Osteoblast (primary cell): ENCODE measurements around the gene FAM124A. TPM values are rescaled to one million over a fixed set of nuclear protein-coding genes. Genes with fewer than 3 reads are reported as not detected.
"Not testable (repeated sequence)": the region's sequence is repeated elsewhere in the genome, so short reads cannot be mapped to it uniquely, and the experiment has no call there.

Experiments used
- DNase-seq: peaks from one replicate; pipeline ENCODE4 v3.0.0; 2011; ENCODE audit warnings: low spot score, mixed read lengths; ENCODE audit not compliant: insufficient read length; ENCODE audit errors: missing footprints
- H2AFZ ChIP-seq: 2 replicates; pipeline ENCODE4 v1.6.0; 2011; ENCODE audit warnings: mild to moderate bottlenecking, low read length
- H3K27ac ChIP-seq: 2 replicates; pipeline ENCODE4 v1.5.1; 2011; ENCODE audit warnings: mild to moderate bottlenecking, low read depth, low read length, moderate library complexity
- H3K27me3 ChIP-seq: 2 replicates; pipeline ENCODE4 v1.6.0; 2012; ENCODE audit warnings: mild to moderate bottlenecking, control low read depth, inconsistent platforms, low read length, moderate library complexity; ENCODE audit not compliant: insufficient read depth
- H3K36me3 ChIP-seq: 2 replicates; pipeline ENCODE4 v1.5.1; 2011; ENCODE audit warnings: mild to moderate bottlenecking, low read length, control low read depth, moderate library complexity; ENCODE audit not compliant: insufficient read depth
- H3K4me1 ChIP-seq: 2 replicates; pipeline ENCODE4 v1.5.1; 2011; ENCODE audit warnings: mild to moderate bottlenecking, low read length, control low read depth, moderate library complexity; ENCODE audit not compliant: insufficient read depth
- H3K4me2 ChIP-seq: 2 replicates; pipeline ENCODE4 v1.6.0; 2011; ENCODE audit warnings: mild to moderate bottlenecking, low read length; ENCODE audit not compliant: insufficient read depth
- H3K4me3 ChIP-seq: fragments of 200-600 bp; sonication (generic); 3 replicates; pipeline ENCODE4 v1.5.1; 2012; ENCODE audit warnings: mild to moderate bottlenecking, low read length, inconsistent platforms; ENCODE audit not compliant: insufficient read depth
- H3K79me2 ChIP-seq: 2 replicates; pipeline ENCODE4 v1.6.0; 2012; ENCODE audit warnings: mild to moderate bottlenecking, low read length, control low read depth, inconsistent platforms; ENCODE audit not compliant: insufficient read depth
- H3K9me3 ChIP-seq: 2 replicates; pipeline ENCODE4 v1.5.1; 2011; ENCODE audit warnings: low read depth, low read length, control low read depth
- H4K20me1 ChIP-seq: 2 replicates; pipeline ENCODE4 v1.6.0; 2012; ENCODE audit warnings: mild to moderate bottlenecking, low read length, control low read depth; ENCODE audit not compliant: insufficient read depth
- total RNA-seq: library from RNA; depleted of rRNA; stranded (reverse); fragments of >200 nt; gene quantifications from 2 replicates; pipeline ENCODE4 v1.2.3, GENCODE V29; 2012
- TF ChIP-seq, protein P1 (sequence below): IDR thresholded peaks from 2 replicates; pipeline ENCODE4 v1.5.1; 2011; ENCODE audit warnings: mild to moderate bottlenecking, low read depth, low read length, moderate library complexity; ENCODE audit errors: extremely low read depth

Gene FAM124A
- total RNA-seq, 1 donor = 1.1 TPM

DNA sequence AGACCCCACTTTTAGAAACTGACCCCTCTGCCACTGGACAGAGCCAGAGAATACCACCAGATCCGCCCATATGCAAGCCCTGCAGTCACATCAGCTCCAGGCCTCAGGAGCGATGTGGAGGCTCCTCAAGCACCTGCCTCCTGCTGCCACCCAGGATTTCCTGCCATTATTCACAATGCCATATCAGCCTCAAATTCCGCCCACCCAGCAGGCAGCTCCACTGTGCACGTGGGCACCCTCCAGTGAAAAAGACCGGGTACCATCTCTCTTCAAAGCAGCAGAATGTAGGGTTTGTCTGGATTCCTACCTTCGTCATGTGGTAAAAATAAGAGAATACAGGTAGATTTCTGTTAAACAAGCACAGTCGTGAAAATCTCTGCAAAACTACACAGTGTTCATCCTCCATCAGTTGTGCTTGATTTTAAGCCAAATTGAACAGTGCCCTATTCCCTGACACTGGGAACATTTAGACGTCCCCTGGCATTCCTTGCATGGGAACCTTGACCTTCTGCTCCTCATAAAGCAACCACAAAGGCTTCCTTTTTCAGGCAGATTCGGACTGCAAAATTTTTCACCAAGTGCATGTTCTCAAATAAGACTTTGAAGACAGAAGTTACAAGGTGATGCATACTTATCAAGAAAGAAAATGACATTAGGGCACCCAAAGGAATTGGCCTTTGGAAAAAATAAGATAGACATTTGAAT lies 56.4 kb downstream of the FAM124A start:
- Histone ChIP-seq H3K79me2 (no peaks in the 10 kb centered on the region), H3K27ac (no peak overlapping the region), H3K9me3 (no peaks in the 10 kb centered on the region), H3K4me1 (no peaks in the 10 kb centered on the region), H3K4me2 (no peak overlapping the region), H3K27me3 (peaks cover 21% of the 10 kb centered on the region), H3K36me3 (no peaks in the 10 kb centered on the region), H3K4me3 (no peak overlapping the region), H2AFZ (no peak overlapping the region), H4K20me1 (no peaks in the 10 kb centered on the region)
- no peak for DNase-seq
- TF ChIP-seq, protein P1, sequence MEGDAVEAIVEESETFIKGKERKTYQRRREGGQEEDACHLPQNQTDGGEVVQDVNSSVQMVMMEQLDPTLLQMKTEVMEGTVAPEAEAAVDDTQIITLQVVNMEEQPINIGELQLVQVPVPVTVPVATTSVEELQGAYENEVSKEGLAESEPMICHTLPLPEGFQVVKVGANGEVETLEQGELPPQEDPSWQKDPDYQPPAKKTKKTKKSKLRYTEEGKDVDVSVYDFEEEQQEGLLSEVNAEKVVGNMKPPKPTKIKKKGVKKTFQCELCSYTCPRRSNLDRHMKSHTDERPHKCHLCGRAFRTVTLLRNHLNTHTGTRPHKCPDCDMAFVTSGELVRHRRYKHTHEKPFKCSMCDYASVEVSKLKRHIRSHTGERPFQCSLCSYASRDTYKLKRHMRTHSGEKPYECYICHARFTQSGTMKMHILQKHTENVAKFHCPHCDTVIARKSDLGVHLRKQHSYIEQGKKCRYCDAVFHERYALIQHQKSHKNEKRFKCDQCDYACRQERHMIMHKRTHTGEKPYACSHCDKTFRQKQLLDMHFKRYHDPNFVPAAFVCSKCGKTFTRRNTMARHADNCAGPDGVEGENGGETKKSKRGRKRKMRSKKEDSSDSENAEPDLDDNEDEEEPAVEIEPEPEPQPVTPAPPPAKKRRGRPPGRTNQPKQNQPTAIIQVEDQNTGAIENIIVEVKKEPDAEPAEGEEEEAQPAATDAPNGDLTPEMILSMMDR = no peak

DNA sequence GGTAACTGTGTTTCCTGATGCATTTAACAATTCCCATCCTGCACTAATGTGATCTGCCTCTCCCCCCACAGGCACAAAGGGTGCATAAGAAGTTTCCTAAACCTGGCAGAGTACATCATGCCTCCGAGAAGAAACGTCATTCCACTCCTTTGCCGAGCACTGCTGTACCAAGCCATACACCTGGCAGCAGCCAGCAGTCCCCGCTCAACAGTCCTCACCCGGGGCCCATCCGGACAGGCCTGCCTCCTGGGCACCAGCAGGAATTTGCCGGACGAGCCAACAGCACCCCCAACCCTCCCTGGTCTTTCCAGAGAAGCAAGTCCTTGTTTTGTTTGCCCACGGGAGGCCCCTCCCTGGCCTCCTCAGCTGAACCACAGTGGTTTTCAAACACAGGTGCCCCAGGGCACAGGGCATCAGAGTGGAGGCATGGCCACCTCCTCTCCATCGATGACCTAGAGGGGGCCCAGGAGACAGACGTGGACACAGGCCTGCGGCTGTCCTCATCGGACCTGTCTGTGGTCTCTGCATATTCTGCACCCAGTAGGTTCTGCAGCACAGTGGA lies 58.3 kb downstream of the FAM124A start:
- Histone ChIP-seq H3K4me1 (no peaks in the 10 kb centered on the region), H3K4me2 (no peak overlapping the region), H3K36me3 (no peaks in the 10 kb centered on the region), H3K4me3 (no peak overlapping the region), H4K20me1 (no peaks in the 10 kb centered on the region), H3K27me3 (peaks cover 21% of the 10 kb centered on the region), H3K9me3 (no peaks in the 10 kb centered on the region), H3K27ac (no peak overlapping the region), H3K79me2 (no peaks in the 10 kb centered on the region), H2AFZ (no peak overlapping the region)
- TF ChIP-seq, protein P1 = no peak
- DNase-seq = no peak

DNA sequence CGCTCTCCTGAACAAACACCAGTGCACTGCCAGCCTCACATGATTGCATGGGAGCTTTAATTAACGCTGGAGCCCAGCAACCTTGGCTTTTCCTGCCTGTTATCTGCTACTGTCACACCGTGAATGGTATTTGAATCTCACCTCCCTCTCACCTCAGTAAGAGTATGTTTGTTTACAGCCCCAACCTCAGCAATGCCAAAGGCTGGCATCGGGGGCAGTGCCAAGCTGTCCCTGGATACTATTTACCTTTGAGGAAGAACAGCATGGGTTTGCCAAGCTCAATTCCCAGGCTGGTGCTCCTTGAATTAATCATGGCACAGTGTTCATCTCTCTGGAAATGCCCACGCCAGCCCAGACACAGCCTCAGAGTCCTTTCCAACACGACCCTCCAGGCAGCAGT lies 60.1 kb downstream of the FAM124A start:
- H2AFZ ChIP-seq = no peak overlapping the region
- H3K36me3 ChIP-seq = no peaks in the 10 kb centered on the region
- TF ChIP-seq, protein P1 = no peak
- DNase-seq = no peak
- H3K9me3 ChIP-seq = no peaks in the 10 kb centered on the region
- peaks cover 21% of the 10 kb centered on the region for H3K27me3 ChIP-seq
- H4K20me1 ChIP-seq = no peaks in the 10 kb centered on the region
- no peaks in the 10 kb centered on the region for H3K4me1 ChIP-seq
- no peak overlapping the region for H3K27ac ChIP-seq
- H3K79me2 ChIP-seq = no peaks in the 10 kb centered on the region
- H3K4me2 ChIP-seq = no peak overlapping the region
- no peak overlapping the region for H3K4me3 ChIP-seq

DNA sequence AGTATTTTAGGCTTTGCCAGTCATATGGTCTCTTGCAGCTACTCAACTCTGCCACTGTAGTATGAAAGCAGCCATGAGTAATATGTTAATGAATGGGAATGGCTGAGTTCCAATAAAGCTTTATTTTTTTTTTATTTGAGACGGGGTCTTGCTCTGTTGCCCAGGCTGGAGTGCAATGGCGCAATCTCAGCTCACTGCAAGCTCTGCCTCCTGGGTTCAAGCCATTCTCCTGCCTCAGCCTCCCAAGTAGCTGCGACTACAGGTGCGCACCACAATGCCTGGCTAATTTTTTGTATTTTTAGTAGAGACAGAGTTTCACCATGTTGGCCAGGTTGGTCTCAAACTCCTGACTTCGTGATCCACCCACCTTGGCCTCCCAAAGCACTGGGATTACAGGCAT lies 60.7 kb downstream of the FAM124A start:
- H3K79me2 ChIP-seq, H3K36me3 ChIP-seq, H3K4me1 ChIP-seq, H3K9me3 ChIP-seq, H4K20me1 ChIP-seq, H3K4me3 ChIP-seq, DNase-seq, H2AFZ ChIP-seq, H3K4me2 ChIP-seq, H3K27ac ChIP-seq: not testable (repeated sequence)
- peaks cover 21% of the 10 kb centered on the region for H3K27me3 ChIP-seq
